Measurements from ENCODE around the gene TNIP3. TPM values are rescaled to one million over a fixed set of nuclear protein-coding genes. Genes with fewer than 3 reads are reported as not detected.

The TNIP3 gene
- total RNA-seq, 2 donors from 2014 or later: not detected

- Histone ChIP-seq H3K27ac (no peak overlapping the region), H3K4me1 (no peaks in the 10 kb centered on the region), H3K9me3 (no peaks in the 10 kb centered on the region), H3K27me3 (no peaks in the 10 kb centered on the region), H3K4me3 (no peak overlapping the region), H3K36me3 (replicated peaks in 1 of 2; ENCODE audit: insufficient read depth in 1 of 2, low read depth in 2 of 2) (no peaks in the 10 kb centered on the region)
- TF ChIP-seq POLR2A (IDR thresholded peaks at IDR 0.05) (no peak), CTCF (IDR thresholded peaks at IDR 0.05) (no peak)
- intact Hi-C loops (cut with DNase I): no loop called here
- ATAC-seq (no peak), DNase-seq (no peak)
Observed at GRCh38 chr4:121148621-121149020, 15.5 kb downstream of the TNIP3 start.

GRCh38 chr4:121148000-121148399 lies 16.1 kb downstream of the TNIP3 start:
- DNase-seq (no peak), ATAC-seq (no peak)
- no peaks in the 10 kb centered on the region for H3K36me3 ChIP-seq (replicated peaks in 1 of 2; ENCODE audit: insufficient read depth in 1 of 2, low read depth in 2 of 2)
- TF ChIP-seq CTCF (IDR thresholded peaks at IDR 0.05): no peak
- TF ChIP-seq POLR2A (IDR thresholded peaks at IDR 0.05): no peak
- 47 to 68% methylated on average over 4 of the region's 4 CpGs for WGBS, 2 donors
- H3K27me3 ChIP-seq: no peaks in the 10 kb centered on the region
- no peaks in the 10 kb centered on the region for H3K9me3 ChIP-seq
- no peaks in the 10 kb centered on the region for H3K4me1 ChIP-seq
- intact Hi-C loops (cut with DNase I): no loop called here
- H3K4me3 ChIP-seq: no peak overlapping the region
- no peak overlapping the region for H3K27ac ChIP-seq

GRCh38 chr4:121146530-121146929 lies 17.6 kb downstream of the TNIP3 start:
- Histone ChIP-seq H3K36me3 (replicated peaks in 1 of 2; ENCODE audit: insufficient read depth in 1 of 2, low read depth in 2 of 2) (no peaks in the 10 kb centered on the region), H3K27ac (no peak overlapping the region), H3K4me1 (no peaks in the 10 kb centered on the region), H3K27me3 (no peaks in the 10 kb centered on the region), H3K9me3 (no peaks in the 10 kb centered on the region), H3K4me3 (no peak overlapping the region)
- TF ChIP-seq POLR2A (IDR thresholded peaks at IDR 0.05) (no peak), CTCF (IDR thresholded peaks at IDR 0.05) (no peak)
- no peak for DNase-seq
- intact Hi-C loops (cut with DNase I): no loop called here
- 45% methylated on average over 1 of the region's 1 CpG for WGBS, 2 donors
- no peak for ATAC-seq

GRCh38 chr4:121145430-121145829 lies 18.7 kb downstream of the TNIP3 start:
- Histone ChIP-seq H3K4me3 (no peak overlapping the region), H3K27me3 (no peaks in the 10 kb centered on the region), H3K4me1 (no peaks in the 10 kb centered on the region), H3K36me3 (replicated peaks in 1 of 2; ENCODE audit: insufficient read depth in 1 of 2, low read depth in 2 of 2) (no peaks in the 10 kb centered on the region), H3K27ac (no peak overlapping the region), H3K9me3 (no peaks in the 10 kb centered on the region)
- no peak for DNase-seq
- TF ChIP-seq POLR2A (IDR thresholded peaks at IDR 0.05) (no peak), CTCF (IDR thresholded peaks at IDR 0.05) (no peak)
- ATAC-seq: no peak
- WGBS, 2 donors: 75 to 81% methylated on average over 1 of the region's 1 CpG
- intact Hi-C loops (cut with DNase I): no loop called here

- Histone ChIP-seq H3K36me3 (replicated peaks in 1 of 2; ENCODE audit: insufficient read depth in 1 of 2, low read depth in 2 of 2) (no peaks in the 10 kb centered on the region), H3K4me1 (no peaks in the 10 kb centered on the region), H3K9me3 (no peaks in the 10 kb centered on the region), H3K27ac (no peak overlapping the region), H3K4me3 (no peak overlapping the region), H3K27me3 (no peaks in the 10 kb centered on the region)
- DNase-seq (no peak), ATAC-seq (no peak)
- no peak for TF ChIP-seq POLR2A (IDR thresholded peaks at IDR 0.05)
- no peak for TF ChIP-seq CTCF (IDR thresholded peaks at IDR 0.05)
- WGBS, 2 donors: 51 to 66% methylated on average over 2 of the region's 2 CpGs
- intact Hi-C loops (cut with DNase I): no loop called here
Observed at GRCh38 chr4:121144021-121144420, 20.1 kb downstream of the TNIP3 start.
